Caco-2 (cell line): ENCODE data around the gene ASL. TPM values are rescaled to one million over a fixed set of nuclear protein-coding genes. Genes with fewer than 3 reads are reported as not detected.
A peak's percentile ranks its signal among the peaks of the same experiment; 100 is the strongest.

ENCODE experiments used
- BruUV-seq: library from RNA; stranded (reverse); fragments of 400-500 nt; replicated peaks from 2 replicates; lab custom pipeline; 2021; lab: Mats Ljungman, UMichigan
- CTCF ChIA-PET: fragments of 300-600 bp; sonication (Branson Sonifier 250); formaldehyde crosslinking; loops from one replicate; lab custom pipeline; 2022; ENCODE audit warnings: antibody characterized with exemption; lab: Charles Lee
- POLR2A ChIA-PET: fragments of 300-600 bp; sonication (Branson Sonifier 250); formaldehyde crosslinking; loops from one replicate; lab custom pipeline; 2022; ENCODE audit warnings: antibody characterized with exemption; lab: Charles Lee
- DNase-seq, 2 experiments: peaks; one replicate each; pipeline versions ENCODE4 v3.0.0 to v3.0.0-alpha.2; 2020 to 2022
- H3K27me3 ChIP-seq: replicated peaks from 2 replicates; pipeline ENCODE4 v1.6.0; 2011; ENCODE audit warnings: low read length; ENCODE audit not compliant: control insufficient read depth, insufficient read depth
- H3K36me3 ChIP-seq: 2 replicates; pipeline ENCODE4 v1.5.1; 2011; ENCODE audit warnings: low read length; ENCODE audit not compliant: control insufficient read depth, insufficient read depth
- H3K4me1 ChIP-seq: fragments of 250-450 bp; sonication (Bioruptor Pico); 2 replicates; pipeline ENCODE4 v1.5.1; 2020; ENCODE audit warnings: mild to moderate bottlenecking
- H3K4me3 ChIP-seq: 2 replicates; pipeline ENCODE4 v1.5.1; 2011; ENCODE audit warnings: low read depth, mild to moderate bottlenecking, control low read depth, low read length
- H3K9me3 ChIP-seq: fragments of 250-450 bp; sonication (Bioruptor Pico); 2 replicates; pipeline ENCODE4 v1.5.1; 2020; ENCODE audit warnings: mild to moderate bottlenecking, moderate library complexity
- H3K27ac Mint-ChIP-seq: one replicate; pipeline ENCODE4 v1.8.0; 2022; ENCODE audit warnings: mixed read lengths; ENCODE audit not compliant: unreplicated experiment
- H3K27me3 Mint-ChIP-seq: one replicate; pipeline ENCODE4 v1.8.0; 2022; ENCODE audit warnings: mixed read lengths; ENCODE audit not compliant: insufficient read depth, unreplicated experiment
- H3K36me3 Mint-ChIP-seq: one replicate; pipeline ENCODE4 v1.8.0; 2022; ENCODE audit warnings: mild to moderate bottlenecking, mixed read lengths; ENCODE audit not compliant: insufficient read depth, unreplicated experiment
- H3K4me1 Mint-ChIP-seq: one replicate; pipeline ENCODE4 v1.8.0; 2022; ENCODE audit warnings: low read depth, mixed read lengths; ENCODE audit not compliant: unreplicated experiment
- H3K4me3 Mint-ChIP-seq: one replicate; pipeline ENCODE4 v1.8.0; 2022; ENCODE audit warnings: mild to moderate bottlenecking, moderate library complexity, mixed read lengths; ENCODE audit not compliant: unreplicated experiment
- H3K9me3 Mint-ChIP-seq: one replicate; pipeline ENCODE4 v1.8.0; 2022; ENCODE audit warnings: mixed read lengths; ENCODE audit not compliant: unreplicated experiment
- CTCF ChIP-seq, 2 experiments: fragments of 200-600 bp in 1 of 2; IDR thresholded peaks; 1 replicate in 1 of 2; 2 replicates in 1 of 2; pipeline versions ENCODE4 v1.5.1 to v1.8.0; 2011 to 2022; ENCODE audit warnings: antibody characterized with exemption in 1 of 2, control low read depth in 1 of 2, inconsistent platforms in 1 of 2, low read depth in 1 of 2, low read length in 1 of 2, mild to moderate bottlenecking in 1 of 2, moderate library complexity in 1 of 2; ENCODE audit not compliant: insufficient read depth in 1 of 2, severe bottlenecking in 1 of 2, unreplicated experiment in 1 of 2
- intact Hi-C: fragments of 100-400 bp; cut with micrococcal nuclease; formaldehyde crosslinking; loops from one replicate; pipeline ENCODE4 v1.10.0; 2022; ENCODE audit not compliant: unreplicated experiment
- total RNA-seq: library from RNA; stranded (reverse); gene quantifications from 2 replicates; pipeline ENCODE4 v1.2.3, GENCODE V29; 2022

Gene ASL
- total RNA-seq, 1 experiment from 2014 or later = 54.9 TPM

GRCh38 chr7:66092654-66093053 is 17.0 kb downstream of the ASL start:
- Mint-ChIP-seq H3K27ac (no peak overlapping the region), H3K36me3 (peaks cover 9% of the 10 kb centered on the region), H3K27me3 (no peaks in the 10 kb centered on the region), H3K9me3 (no peaks in the 10 kb centered on the region), H3K4me3 (no peak overlapping the region), H3K4me1 (no peaks in the 10 kb centered on the region)
- ChIA-PET CTCF (no interaction called here), POLR2A (no interaction called here)
- DNase-seq = no peak
- Histone ChIP-seq H3K36me3 (no peaks in the 10 kb centered on the region), H3K4me1 (no peaks in the 10 kb centered on the region), H3K9me3 (no peaks in the 10 kb centered on the region), H3K27me3 (no peaks in the 10 kb centered on the region), H3K4me3 (no peak overlapping the region)
- no TSS peak for BruUV-seq
- TF ChIP-seq CTCF (IDR thresholded peaks at IDR 0.05; ENCODE audit: insufficient read depth in 1 of 2, low read depth in 1 of 2, low read length in 1 of 2, severe bottlenecking in 1 of 2, unreplicated experiment in 1 of 2) = no peak
- intact Hi-C loops = no loop called here

- Mint-ChIP-seq H3K27me3 (no peaks in the 10 kb centered on the region), H3K4me1 (peaks cover 7% of the 10 kb centered on the region), H3K9me3 (no peaks in the 10 kb centered on the region), H3K4me3 (no peak overlapping the region), H3K27ac (no peak overlapping the region), H3K36me3 (peaks cover 9% of the 10 kb centered on the region)
- Histone ChIP-seq H3K9me3 (no peaks in the 10 kb centered on the region), H3K4me3 (no peak overlapping the region), H3K4me1 (no peaks in the 10 kb centered on the region), H3K27me3 (no peaks in the 10 kb centered on the region), H3K36me3 (no peaks in the 10 kb centered on the region)
- intact Hi-C loops = no loop called here
- no TSS peak for BruUV-seq
- no peak for TF ChIP-seq CTCF (IDR thresholded peaks at IDR 0.05; ENCODE audit: insufficient read depth in 1 of 2, low read depth in 1 of 2, low read length in 1 of 2, severe bottlenecking in 1 of 2, unreplicated experiment in 1 of 2)
- no peak for DNase-seq
- ChIA-PET POLR2A (interaction anchor here (0.6 kb wide), 1 partner anchor 64 kb away, joined by 9 read pairs; no protein-coding TSS in a partner anchor), CTCF (interaction anchor here (0.6 kb wide), 1 partner anchor 59 kb away, joined by 3 read pairs; no protein-coding TSS in a partner anchor)
Observed at GRCh38 chr7:66095010-66095409, 19.4 kb downstream of the ASL start.

GRCh38 chr7:66099232-66099550 is 23.6 kb downstream of the ASL start:
- DNase-seq = no peak
- H3K4me3 ChIP-seq = no peak overlapping the region
- Mint-ChIP-seq H3K27me3 (no peaks in the 10 kb centered on the region), H3K27ac (peak overlapping the region; percentile 71), H3K4me3 (peak overlapping the region; percentile 79), H3K36me3 (peaks cover 9% of the 10 kb centered on the region), H3K4me1 (peaks cover 8% of the 10 kb centered on the region), H3K9me3 (no peaks in the 10 kb centered on the region)
- no peak for TF ChIP-seq CTCF (IDR thresholded peaks at IDR 0.05; ENCODE audit: insufficient read depth in 1 of 2, low read depth in 1 of 2, low read length in 1 of 2, severe bottlenecking in 1 of 2, unreplicated experiment in 1 of 2)
- ChIA-PET POLR2A (no interaction called here), CTCF (no interaction called here)
- no peaks in the 10 kb centered on the region for H3K36me3 ChIP-seq
- BruUV-seq = no TSS peak
- no peaks in the 10 kb centered on the region for H3K9me3 ChIP-seq
- H3K27me3 ChIP-seq = no peaks in the 10 kb centered on the region
- intact Hi-C loops = no loop called here
- no peaks in the 10 kb centered on the region for H3K4me1 ChIP-seq
